HG03457 (cell line): ENCODE measurements around the gene TPRN.
A peak's percentile ranks its signal among the peaks of the same experiment; 100 is the strongest.
"Not testable (repeated sequence)": the region's sequence is repeated elsewhere in the genome, so short reads cannot be mapped to it uniquely, and the experiment has no call there.

ENCODE experiments used
- ATAC-seq: cut with Tn5 transposase; IDR thresholded peaks from one replicate; pipeline ENCODE4 v1.9.1; 2021; ENCODE audit warnings: moderate number of reproducible peaks; ENCODE audit not compliant: unreplicated experiment

TPRN gene

GRCh38 chr9:137200311-137201204 is at the start of gene TPRN:
TSS of gene TPRN (minus strand) at chr9:137200741. CDS start at chr9:137200711, 30 bp downstream.
- ATAC-seq = peak; percentile 67

GRCh38 chr9:137247916-137248175 is 47.3 kb upstream of the TPRN start:
- no peak for ATAC-seq

GRCh38 chr9:137247135-137247915 is 46.8 kb upstream of the TPRN start:
- ATAC-seq = no peak

- ATAC-seq = no peak
These were observed 45.2 kb upstream of the TPRN start for GRCh38 chr9:137245450-137246421.

GRCh38 chr9:137244486-137245449 is 44.2 kb upstream of the TPRN start:
- ATAC-seq = no peak

GRCh38 chr9:137243626-137244485 is 43.3 kb upstream of the TPRN start:
- no peak for ATAC-seq

- not testable (repeated sequence) for ATAC-seq
These were observed 42.7 kb upstream of the TPRN start for GRCh38 chr9:137243266-137243625.

GRCh38 chr9:137242269-137243203 is 42.0 kb upstream of the TPRN start:
- no peak for ATAC-seq

- ATAC-seq = peak; percentile 4
These were observed 41.1 kb upstream of the TPRN start for GRCh38 chr9:137241490-137242268.

GRCh38 chr9:137240841-137241489 is 40.4 kb upstream of the TPRN start, which contains the start of gene TUBB4B:
TSS of gene TUBB4B (plus strand) at chr9:137241287. CDS start at chr9:137241361, 74 bp downstream.
- peak; percentile 58 for ATAC-seq

GRCh38 chr9:137240318-137240840 is 39.8 kb upstream of the TPRN start:
- peak; percentile 14 for ATAC-seq

GRCh38 chr9:137239541-137240200 is 39.1 kb upstream of the TPRN start:
- ATAC-seq = not testable (repeated sequence)

GRCh38 chr9:137237759-137238726 is 37.5 kb upstream of the TPRN start:
- no peak for ATAC-seq

GRCh38 chr9:137236936-137237421 is 36.4 kb upstream of the TPRN start:
- no peak for ATAC-seq
